ENCODE measurements around the gene INPP5E. TPM values are rescaled to one million over a fixed set of nuclear protein-coding genes. Genes with fewer than 3 reads are reported as not detected.

The INPP5E gene
- total and polyA plus RNA-seq, 2 donors (not counting 1 experiment from before 2014, with no cell fraction given) = 3.9 to 7.8 TPM

DNA sequence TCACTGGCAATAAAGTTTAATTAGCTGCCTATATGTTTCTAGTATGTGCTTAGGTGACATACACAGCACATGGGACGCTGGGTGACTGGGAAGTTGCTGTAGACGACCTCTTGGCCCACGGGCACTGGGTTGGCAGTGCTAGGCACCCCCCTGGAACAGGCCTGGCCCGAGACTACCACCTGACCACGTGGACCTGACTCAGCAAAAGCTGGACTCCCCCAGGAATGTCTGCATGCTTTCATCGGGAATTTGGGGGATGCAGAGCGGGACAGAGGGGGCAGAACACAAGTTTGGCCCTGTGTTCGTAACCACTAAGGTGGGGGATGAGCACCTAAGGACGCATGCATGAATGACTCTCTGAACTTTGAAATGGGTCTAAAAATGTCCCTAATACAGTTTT lies 16.6 kb upstream of the INPP5E start:
- Histone ChIP-seq H4K20me1 (ENCODE audit: control insufficient read depth, extremely low read depth, insufficient read depth, low read length) (no peaks in the 10 kb centered on the region), H3K79me2 (ENCODE audit: control insufficient read depth, insufficient read depth, low read length) (no peaks in the 10 kb centered on the region), H3K9me3 (ENCODE audit: control insufficient read depth, insufficient read depth, low read depth, low read length) (no peaks in the 10 kb centered on the region), H3K36me3 (ENCODE audit: control insufficient read depth, insufficient read depth, low read length) (peaks cover 48% of the 10 kb centered on the region), H3K9ac (ENCODE audit: insufficient read depth, low read length) (no peak overlapping the region), H3K27me3 (ENCODE audit: control insufficient read depth, insufficient read depth, low read length) (no peaks in the 10 kb centered on the region), H2AFZ (ENCODE audit: low read length) (no peak overlapping the region), H3K27ac (ENCODE audit: insufficient read depth, low read length) (no peak overlapping the region), H3K4me1 (ENCODE audit: control insufficient read depth, extremely low read depth, insufficient read depth, low read length) (no peaks in the 10 kb centered on the region), H3K4me2 (ENCODE audit: extremely low read depth, insufficient read depth, low read length) (no peak overlapping the region), H3K4me3 (replicated peaks in 1 of 4; ENCODE audit: control extremely low read depth in 1 of 4, insufficient read depth in 1 of 4, low read depth in 3 of 4, low read length in 4 of 4) (no peak overlapping the region)
- no peak for DNase-seq (ENCODE audit: low read depth in 2 of 2)
- TF ChIP-seq EZH2 (IDR thresholded peaks at IDR 0.05; ENCODE audit: low read length, missing control alignments) = no peak
- TF ChIP-seq CTCF (conservative IDR thresholded peaks at IDR 0.05 in 1 of 2, IDR thresholded peaks at IDR 0.05 in 1 of 2; ENCODE audit: low read depth in 1 of 2, low read length in 2 of 2) = no peak

GRCh38 chr9:136455043-136456002 lies 15.7 kb upstream of the INPP5E start:
- Histone ChIP-seq H3K27me3 (ENCODE audit: control insufficient read depth, insufficient read depth, low read length) (no peaks in the 10 kb centered on the region), H3K9ac (ENCODE audit: insufficient read depth, low read length) (no peak overlapping the region), H4K20me1 (ENCODE audit: control insufficient read depth, extremely low read depth, insufficient read depth, low read length) (no peaks in the 10 kb centered on the region), H3K4me1 (ENCODE audit: control insufficient read depth, extremely low read depth, insufficient read depth, low read length) (no peaks in the 10 kb centered on the region), H3K4me2 (ENCODE audit: extremely low read depth, insufficient read depth, low read length) (no peak overlapping the region), H2AFZ (ENCODE audit: low read length) (no peak overlapping the region), H3K27ac (ENCODE audit: insufficient read depth, low read length) (no peak overlapping the region), H3K36me3 (ENCODE audit: control insufficient read depth, insufficient read depth, low read length) (peaks cover 49% of the 10 kb centered on the region), H3K9me3 (ENCODE audit: control insufficient read depth, insufficient read depth, low read depth, low read length) (no peaks in the 10 kb centered on the region), H3K4me3 (replicated peaks in 1 of 4; ENCODE audit: control extremely low read depth in 1 of 4, insufficient read depth in 1 of 4, low read depth in 3 of 4, low read length in 4 of 4) (no peak overlapping the region), H3K79me2 (ENCODE audit: control insufficient read depth, insufficient read depth, low read length) (no peaks in the 10 kb centered on the region)
- DNase-seq (ENCODE audit: low read depth in 2 of 2) = no peak
- no peak for TF ChIP-seq CTCF (conservative IDR thresholded peaks at IDR 0.05 in 1 of 2, IDR thresholded peaks at IDR 0.05 in 1 of 2; ENCODE audit: low read depth in 1 of 2, low read length in 2 of 2)
- TF ChIP-seq EZH2 (IDR thresholded peaks at IDR 0.05; ENCODE audit: low read length, missing control alignments) = no peak

DNA sequence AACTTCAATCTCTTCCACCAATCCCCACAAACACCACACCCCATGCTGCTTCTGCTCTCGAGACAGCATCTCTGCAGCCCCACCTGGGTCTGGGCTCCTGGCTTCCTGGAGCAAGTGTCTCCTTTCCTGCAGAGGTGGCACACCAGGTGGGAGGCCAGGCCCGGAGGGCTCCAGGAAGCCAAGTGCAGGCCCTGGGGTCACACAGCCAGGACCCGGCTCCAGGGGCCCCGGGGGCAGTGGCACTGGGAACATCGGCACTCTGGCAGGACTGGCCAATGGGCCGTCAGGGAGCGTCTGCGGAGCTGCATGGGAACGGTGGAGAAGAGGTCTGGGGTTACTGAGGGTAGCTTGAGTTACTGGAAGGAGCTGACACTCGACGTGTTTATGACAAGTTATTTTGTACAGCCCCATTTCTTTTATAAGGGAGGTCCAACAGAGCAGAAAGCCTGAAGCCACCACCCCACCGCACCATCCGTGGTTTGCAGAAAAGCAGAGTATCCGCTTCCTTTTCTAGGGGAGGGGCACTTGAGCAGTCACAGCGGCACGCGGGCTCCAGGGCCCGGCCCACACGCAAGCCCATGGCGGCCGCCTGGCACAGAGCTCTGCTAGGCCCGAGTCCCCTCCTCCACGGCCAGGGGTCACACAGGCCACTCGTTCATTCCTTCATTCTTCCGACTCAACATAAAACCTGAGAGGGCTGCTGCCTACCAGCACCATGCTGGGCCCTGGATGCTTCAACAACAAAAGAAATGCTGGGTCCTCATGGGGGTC lies 14.6 kb upstream of the INPP5E start:
- H3K4me2 ChIP-seq (ENCODE audit: extremely low read depth, insufficient read depth, low read length) = no peak overlapping the region
- H3K79me2 ChIP-seq (ENCODE audit: control insufficient read depth, insufficient read depth, low read length) = no peaks in the 10 kb centered on the region
- H3K4me3 ChIP-seq (replicated peaks in 1 of 4; ENCODE audit: control extremely low read depth in 1 of 4, insufficient read depth in 1 of 4, low read depth in 3 of 4, low read length in 4 of 4) = no peak overlapping the region
- H3K4me1 ChIP-seq (ENCODE audit: control insufficient read depth, extremely low read depth, insufficient read depth, low read length) = no peaks in the 10 kb centered on the region
- peaks cover 42% of the 10 kb centered on the region for H3K36me3 ChIP-seq (ENCODE audit: control insufficient read depth, insufficient read depth, low read length)
- H3K27me3 ChIP-seq (ENCODE audit: control insufficient read depth, insufficient read depth, low read length) = no peaks in the 10 kb centered on the region
- H3K9ac ChIP-seq (ENCODE audit: insufficient read depth, low read length) = no peak overlapping the region
- TF ChIP-seq CTCF (conservative IDR thresholded peaks at IDR 0.05 in 1 of 2, IDR thresholded peaks at IDR 0.05 in 1 of 2; ENCODE audit: low read depth in 1 of 2, low read length in 2 of 2) (no peak), EZH2 (IDR thresholded peaks at IDR 0.05; ENCODE audit: low read length, missing control alignments) (no peak)
- DNase-seq (ENCODE audit: low read depth in 2 of 2) = no peak
- no peaks in the 10 kb centered on the region for H4K20me1 ChIP-seq (ENCODE audit: control insufficient read depth, extremely low read depth, insufficient read depth, low read length)
- no peak overlapping the region for H2AFZ ChIP-seq (ENCODE audit: low read length)
- H3K9me3 ChIP-seq (ENCODE audit: control insufficient read depth, insufficient read depth, low read depth, low read length) = no peaks in the 10 kb centered on the region
- H3K27ac ChIP-seq (ENCODE audit: insufficient read depth, low read length) = no peak overlapping the region
